ENCODE results near the gene IFT122. TPM values are rescaled to one million over a fixed set of nuclear protein-coding genes. Genes with fewer than 3 reads are reported as not detected.

The IFT122 gene
- total and polyA plus RNA-seq, 2 donors from 2014 or later: 18.4 to 59.2 TPM

GRCh38 chr3:129432036-129432435 lies 8.0 kb upstream of the IFT122 start:
- Histone ChIP-seq H3K4me3 (ENCODE audit: low read length in 3 of 3) (no peak overlapping the region), H3K9ac (ENCODE audit: low read length in 3 of 3) (no peak overlapping the region), H3K36me3 (ENCODE audit: control insufficient read depth in 2 of 3, insufficient read depth in 3 of 3, low read length in 3 of 3) (peaks cover 0 to 36% (median 24%) of the 10 kb centered on the region in 3 donors), H3K27me3 (ENCODE audit: control insufficient read depth, insufficient read depth, low read length) (no peaks in the 10 kb centered on the region), H3K4me1 (ENCODE audit: control insufficient read depth in 2 of 3, insufficient read depth in 2 of 3, low read depth in 1 of 3, low read length in 3 of 3) (peaks cover 3 to 25% (median 15%) of the 10 kb centered on the region in 3 donors), H3K27ac (ENCODE audit: low read depth in 2 of 2, low read length in 2 of 2) (no peak overlapping the region), H3K9me3 (ENCODE audit: control insufficient read depth in 2 of 3, insufficient read depth in 1 of 3, low read length in 3 of 3) (no peaks in the 10 kb centered on the region)
- no peak for DNase-seq
- intact Hi-C loops (cut with DNase I): no loop called here
- no peak for TF ChIP-seq CTCF (IDR thresholded peaks at IDR 0.05; ENCODE audit: borderline replicate concordance, extremely low read depth, insufficient read depth)
- no peak for FAIRE-seq

- DNase-seq (peak in 1 of 5 donors; percentile 10), FAIRE-seq (no peak)
- Histone ChIP-seq H3K27ac (ENCODE audit: low read depth in 2 of 2, low read length in 2 of 2) (no peak overlapping the region), H3K36me3 (ENCODE audit: control insufficient read depth in 2 of 3, insufficient read depth in 3 of 3, low read length in 3 of 3) (peaks cover 3 to 41% (median 24%) of the 10 kb centered on the region in 3 donors), H3K9me3 (ENCODE audit: control insufficient read depth in 2 of 3, insufficient read depth in 1 of 3, low read length in 3 of 3) (no peaks in the 10 kb centered on the region), H3K9ac (ENCODE audit: low read length in 3 of 3) (no peak overlapping the region), H3K27me3 (ENCODE audit: control insufficient read depth, insufficient read depth, low read length) (no peaks in the 10 kb centered on the region), H3K4me3 (ENCODE audit: low read length in 3 of 3) (no peak overlapping the region), H3K4me1 (ENCODE audit: control insufficient read depth in 2 of 3, insufficient read depth in 2 of 3, low read depth in 1 of 3, low read length in 3 of 3) (peaks cover 2 to 25% (median 13%) of the 10 kb centered on the region in 3 donors)
- intact Hi-C loops (cut with DNase I): no loop called here
- TF ChIP-seq CTCF (IDR thresholded peaks at IDR 0.05; ENCODE audit: borderline replicate concordance, extremely low read depth, insufficient read depth): no peak
Measured at GRCh38 chr3:129432671-129433070, 7.4 kb upstream of the IFT122 start.

GRCh38 chr3:129433565-129433964 lies 6.5 kb upstream of the IFT122 start:
- intact Hi-C loops (cut with DNase I): no loop called here
- Histone ChIP-seq H3K4me3 (ENCODE audit: low read length in 3 of 3) (no peak overlapping the region), H3K4me1 (ENCODE audit: control insufficient read depth in 2 of 3, insufficient read depth in 2 of 3, low read depth in 1 of 3, low read length in 3 of 3) (peaks cover 0 to 25% (median 9%) of the 10 kb centered on the region in 3 donors), H3K36me3 (ENCODE audit: control insufficient read depth in 2 of 3, insufficient read depth in 3 of 3, low read length in 3 of 3) (peaks cover 3 to 45% (median 24%) of the 10 kb centered on the region in 3 donors), H3K9ac (ENCODE audit: low read length in 3 of 3) (no peak overlapping the region), H3K27ac (ENCODE audit: low read depth in 2 of 2, low read length in 2 of 2) (no peak overlapping the region), H3K27me3 (ENCODE audit: control insufficient read depth, insufficient read depth, low read length) (no peaks in the 10 kb centered on the region), H3K9me3 (ENCODE audit: control insufficient read depth in 2 of 3, insufficient read depth in 1 of 3, low read length in 3 of 3) (no peaks in the 10 kb centered on the region)
- DNase-seq (no peak), FAIRE-seq (no peak)
- TF ChIP-seq CTCF (IDR thresholded peaks at IDR 0.05; ENCODE audit: borderline replicate concordance, extremely low read depth, insufficient read depth): no peak

GRCh38 chr3:129434140-129434539 lies 5.9 kb upstream of the IFT122 start:
- Histone ChIP-seq H3K4me1 (ENCODE audit: control insufficient read depth in 2 of 3, insufficient read depth in 2 of 3, low read depth in 1 of 3, low read length in 3 of 3) (peaks cover 0 to 25% (median 6%) of the 10 kb centered on the region in 3 donors), H3K9me3 (ENCODE audit: control insufficient read depth in 2 of 3, insufficient read depth in 1 of 3, low read length in 3 of 3) (no peaks in the 10 kb centered on the region), H3K27ac (ENCODE audit: low read depth in 2 of 2, low read length in 2 of 2) (no peak overlapping the region), H3K36me3 (ENCODE audit: control insufficient read depth in 2 of 3, insufficient read depth in 3 of 3, low read length in 3 of 3) (peaks cover 3 to 45% (median 24%) of the 10 kb centered on the region in 3 donors), H3K9ac (ENCODE audit: low read length in 3 of 3) (no peak overlapping the region), H3K4me3 (ENCODE audit: low read length in 3 of 3) (no peak overlapping the region), H3K27me3 (ENCODE audit: control insufficient read depth, insufficient read depth, low read length) (no peaks in the 10 kb centered on the region)
- no peak for TF ChIP-seq CTCF (IDR thresholded peaks at IDR 0.05; ENCODE audit: borderline replicate concordance, extremely low read depth, insufficient read depth)
- FAIRE-seq (no peak), DNase-seq (no peak)
- intact Hi-C loops (cut with DNase I): no loop called here
